ENCODE measurements around the gene RND1.

- no peak for TF ChIP-seq CTCF (IDR thresholded peaks at IDR 0.05)
- TF ChIP-seq POLR2A (IDR thresholded peaks at IDR 0.05), result no peak
These were observed 34.0 kb upstream of the RND1 start for GRCh38 chr12:48899651-48900050.

Data from breast epithelium (tissue), 3 donors.